ENCODE results near the gene CIPC. TPM values are rescaled to one million over a fixed set of nuclear protein-coding genes. Genes with fewer than 3 reads are reported as not detected.

The CIPC gene
- total RNA-seq, 1 experiment from 2014 or later = 66.3 TPM

- Histone ChIP-seq H3K9me2 (ENCODE audit: insufficient read depth) (no peaks in the 10 kb centered on the region), H3K27me3 (ENCODE audit: insufficient read depth, low read depth) (no peaks in the 10 kb centered on the region), H2AFZ (no peak overlapping the region), H3K4me3 (no peak overlapping the region), H3K36me3 (ENCODE audit: low read depth) (peaks cover 25% of the 10 kb centered on the region), H3K79me2 (ENCODE audit: low read depth) (peaks cover 40% of the 10 kb centered on the region), H4K20me1 (ENCODE audit: insufficient read depth) (no peaks in the 10 kb centered on the region; the same call in 1 of the 2 replicates), H3F3A (ENCODE audit: insufficient read depth, low read depth) (peaks cover 6% of the 10 kb centered on the region; the same call in 1 of the 2 replicates), H3K9me3 (ENCODE audit: insufficient read depth, low read depth) (no peaks in the 10 kb centered on the region), H3K27ac (no peak overlapping the region), H3K4me2 (no peak overlapping the region), H3K4me1 (replicated peaks; ENCODE audit: insufficient read depth) (peaks cover 5% of the 10 kb centered on the region)
- TF ChIP-seq CTCF (conservative IDR thresholded peaks at IDR 0.05) (no peak), EZH2 (IDR thresholded peaks at IDR 0.05; ENCODE audit: low read depth) (no peak)
- no TSS peak for BruUV-seq (replicated peaks)
- no peak for DNase-seq
- ChIA-PET CTCF (interaction anchor here (0.5 to 1.6 kb wide), 2 partner anchors 9 to 19 kb away, joined by 3 read pairs; no protein-coding TSS in a partner anchor), POLR2A (ENCODE audit: unreplicated experiment) (interaction anchor here (0.6 to 0.7 kb wide), 2 partner anchors 136 to 200 kb away, joined by 3 to 15 read pairs; no protein-coding TSS in a partner anchor)
- intact Hi-C loops (cut with micrococcal nuclease; ENCODE audit: unreplicated experiment) = no loop called here
These were observed 6.3 kb downstream of the CIPC start for GRCh38 chr14:77104393-77104792.

- Histone ChIP-seq H3K79me2 (ENCODE audit: low read depth) (peaks cover 31% of the 10 kb centered on the region), H3K4me2 (no peak overlapping the region), H3K9me3 (ENCODE audit: insufficient read depth, low read depth) (no peaks in the 10 kb centered on the region), H3F3A (ENCODE audit: insufficient read depth, low read depth) (peaks cover 6% of the 10 kb centered on the region; the same call in 1 of the 2 replicates), H3K4me3 (no peak overlapping the region), H3K27ac (no peak overlapping the region), H4K20me1 (ENCODE audit: insufficient read depth) (no peaks in the 10 kb centered on the region; the same call in 1 of the 2 replicates), H3K4me1 (replicated peaks; ENCODE audit: insufficient read depth) (no peaks in the 10 kb centered on the region), H3K27me3 (ENCODE audit: insufficient read depth, low read depth) (no peaks in the 10 kb centered on the region), H2AFZ (no peak overlapping the region), H3K36me3 (ENCODE audit: low read depth) (peaks cover 26% of the 10 kb centered on the region), H3K9me2 (ENCODE audit: insufficient read depth) (no peaks in the 10 kb centered on the region)
- intact Hi-C loops (cut with micrococcal nuclease; ENCODE audit: unreplicated experiment) = no loop called here
- no peak for DNase-seq
- no peak for TF ChIP-seq EZH2 (IDR thresholded peaks at IDR 0.05; ENCODE audit: low read depth)
- no peak for TF ChIP-seq CTCF (conservative IDR thresholded peaks at IDR 0.05)
- CTCF ChIA-PET = interaction anchor here (1.6 kb wide), 1 partner anchor 18 kb away, joined by 3 read pairs; no protein-coding TSS in a partner anchor
- POLR2A ChIA-PET (ENCODE audit: unreplicated experiment) = interaction anchor here (0.7 kb wide), 1 partner anchor 137 kb away, joined by 3 read pairs; no protein-coding TSS in a partner anchor
- BruUV-seq (replicated peaks) = no TSS peak
These were observed 7.3 kb downstream of the CIPC start for GRCh38 chr14:77105145-77105939.

- peaks cover 5% of the 10 kb centered on the region; the same call in 1 of the 2 replicates for H3K4me1 ChIP-seq (replicated peaks; ENCODE audit: insufficient read depth)
- no peak overlapping the region for H3K4me2 ChIP-seq
- H3K36me3 ChIP-seq (ENCODE audit: low read depth) = peaks cover 30% of the 10 kb centered on the region
- H3K79me2 ChIP-seq (ENCODE audit: low read depth) = peaks cover 18% of the 10 kb centered on the region
- intact Hi-C loops (cut with micrococcal nuclease; ENCODE audit: unreplicated experiment) = no loop called here
- H3K4me3 ChIP-seq = no peak overlapping the region
- H4K20me1 ChIP-seq (ENCODE audit: insufficient read depth) = no peaks in the 10 kb centered on the region; the same call in 1 of the 2 replicates
- H3K27me3 ChIP-seq (ENCODE audit: insufficient read depth, low read depth) = no peaks in the 10 kb centered on the region
- no peak overlapping the region for H2AFZ ChIP-seq
- no peak overlapping the region for H3K27ac ChIP-seq
- DNase-seq = no peak
- H3F3A ChIP-seq (ENCODE audit: insufficient read depth, low read depth) = peaks cover 11% of the 10 kb centered on the region; the same call in 1 of the 2 replicates
- H3K9me3 ChIP-seq (ENCODE audit: insufficient read depth, low read depth) = no peaks in the 10 kb centered on the region
- no peak for TF ChIP-seq EZH2 (IDR thresholded peaks at IDR 0.05; ENCODE audit: low read depth)
- no peak for TF ChIP-seq CTCF (conservative IDR thresholded peaks at IDR 0.05)
- no peaks in the 10 kb centered on the region for H3K9me2 ChIP-seq (ENCODE audit: insufficient read depth)
- BruUV-seq (replicated peaks) = no TSS peak
- ChIA-PET POLR2A (ENCODE audit: unreplicated experiment) (no interaction called here), CTCF (no interaction called here)
These were observed 8.6 kb downstream of the CIPC start for GRCh38 chr14:77106666-77107065.
